ENCODE data around the gene DNAJB6. TPM values are rescaled to one million over a fixed set of nuclear protein-coding genes. Genes with fewer than 3 reads are reported as not detected.

DNAJB6 gene
- total RNA-seq, 1 experiment from 2014 or later: 201 TPM

- H3K36me3 ChIP-seq (ENCODE audit: control insufficient read depth, insufficient read depth, low read length): peaks cover 7% of the 10 kb centered on the region
- no peaks in the 10 kb centered on the region; the same call in 1 of the 2 replicates for H3K4me1 ChIP-seq (ENCODE audit: control insufficient read depth, insufficient read depth, low read length)
- no TSS peak for BruUV-seq (replicated peaks)
- in situ Hi-C loops (cut with HindIII; ENCODE audit: low pct_unique_long_range_greater_than_20kb, low sequenced_read_pairs) (no loop called here), intact Hi-C loops (cut with micrococcal nuclease; ENCODE audit: unreplicated experiment) (no loop called here)
- H3K27me3 ChIP-seq (ENCODE audit: control insufficient read depth, insufficient read depth, low read length): no peaks in the 10 kb centered on the region
- ChIA-PET CTCF (no interaction called here), POLR2A (no interaction called here)
- H3K9me3 ChIP-seq (ENCODE audit: control insufficient read depth, insufficient read depth, low read depth, low read length): no peaks in the 10 kb centered on the region
- no peak overlapping the region for H3K4me3 ChIP-seq (ENCODE audit: low read depth in 2 of 2, low read length in 2 of 2)
- DNase-seq (ENCODE audit: low read depth, low spot score) (no peak), ATAC-seq (no peak)
- H3K27ac ChIP-seq (ENCODE audit: low read length): no peak overlapping the region
- TF ChIP-seq CTCF (IDR thresholded peaks at IDR 0.05) (no peak), POLR2AphosphoS5 (IDR thresholded peaks at IDR 0.05; ENCODE audit: low read depth, low read length) (no peak)
These were observed 81.6 kb downstream of the DNAJB6 start for GRCh38 chr7:157418204-157419034.

- ATAC-seq: no peak
- BruUV-seq (replicated peaks): no TSS peak
- H3K27ac ChIP-seq (ENCODE audit: low read length): no peak overlapping the region
- H3K36me3 ChIP-seq (ENCODE audit: control insufficient read depth, insufficient read depth, low read length): peaks cover 7% of the 10 kb centered on the region
- CTCF ChIA-PET: no interaction called here
- H3K27me3 ChIP-seq (ENCODE audit: control insufficient read depth, insufficient read depth, low read length): no peaks in the 10 kb centered on the region
- in situ Hi-C loops (cut with HindIII; ENCODE audit: low pct_unique_long_range_greater_than_20kb, low sequenced_read_pairs): no loop called here
- no peaks in the 10 kb centered on the region; the same call in 1 of the 2 replicates for H3K4me1 ChIP-seq (ENCODE audit: control insufficient read depth, insufficient read depth, low read length)
- POLR2A ChIA-PET: no interaction called here
- no peak overlapping the region for H3K4me3 ChIP-seq (ENCODE audit: low read depth in 2 of 2, low read length in 2 of 2)
- no peak for DNase-seq (ENCODE audit: low read depth, low spot score)
- no peak for TF ChIP-seq REST (IDR thresholded peaks at IDR 0.05; ENCODE audit: insufficient read depth in 1 of 2, low read depth in 2 of 2, low read length in 1 of 2)
- TF ChIP-seq POLR2AphosphoS5 (IDR thresholded peaks at IDR 0.05; ENCODE audit: low read depth, low read length): no peak
- TF ChIP-seq TCF7L2 (IDR thresholded peaks at IDR 0.05; ENCODE audit: low read depth, low read length): no peak
- no peak for TF ChIP-seq CTCF (IDR thresholded peaks at IDR 0.05)
- no peaks in the 10 kb centered on the region for H3K9me3 ChIP-seq (ENCODE audit: control insufficient read depth, insufficient read depth, low read depth, low read length)
- intact Hi-C loops (cut with micrococcal nuclease; ENCODE audit: unreplicated experiment): no loop called here
These were observed 82.2 kb downstream of the DNAJB6 start for GRCh38 chr7:157419035-157419293.
